ENCODE results near the gene RARG.

DNA sequence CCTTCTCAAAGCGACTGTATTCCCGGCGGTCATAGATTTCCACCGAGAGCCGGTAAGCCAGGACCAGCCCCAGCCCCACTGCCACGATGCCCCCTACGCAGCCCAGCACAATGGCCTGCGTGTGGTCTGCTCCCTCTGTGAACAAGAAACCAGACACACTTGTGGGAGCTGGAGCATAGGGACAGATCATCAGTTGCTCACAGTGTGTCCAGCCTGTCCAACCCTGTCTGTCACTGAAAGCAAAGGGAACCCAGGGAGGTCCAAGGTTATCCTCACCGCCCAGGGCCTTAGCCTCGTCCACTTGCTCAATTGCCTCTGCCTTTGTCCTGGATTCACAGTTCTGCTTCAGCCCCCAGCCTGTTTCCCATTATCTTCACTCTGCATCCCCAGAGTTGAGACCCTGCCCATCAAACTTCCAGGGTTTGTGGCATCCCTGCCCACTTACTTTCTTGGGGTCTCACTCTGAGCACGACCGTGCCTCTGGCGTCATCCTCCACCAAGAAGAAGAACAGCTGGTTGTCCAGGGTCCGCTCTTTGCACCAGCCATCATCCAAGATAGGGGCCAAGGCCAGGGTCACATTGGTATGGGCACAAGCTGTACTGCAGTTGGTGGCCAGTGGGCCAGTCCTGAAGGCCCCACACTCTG lies 40.0 kb downstream of the RARG start:
- no peak for TF ChIP-seq POLR2A (IDR thresholded peaks at IDR 0.05)
- TF ChIP-seq, protein P1, sequence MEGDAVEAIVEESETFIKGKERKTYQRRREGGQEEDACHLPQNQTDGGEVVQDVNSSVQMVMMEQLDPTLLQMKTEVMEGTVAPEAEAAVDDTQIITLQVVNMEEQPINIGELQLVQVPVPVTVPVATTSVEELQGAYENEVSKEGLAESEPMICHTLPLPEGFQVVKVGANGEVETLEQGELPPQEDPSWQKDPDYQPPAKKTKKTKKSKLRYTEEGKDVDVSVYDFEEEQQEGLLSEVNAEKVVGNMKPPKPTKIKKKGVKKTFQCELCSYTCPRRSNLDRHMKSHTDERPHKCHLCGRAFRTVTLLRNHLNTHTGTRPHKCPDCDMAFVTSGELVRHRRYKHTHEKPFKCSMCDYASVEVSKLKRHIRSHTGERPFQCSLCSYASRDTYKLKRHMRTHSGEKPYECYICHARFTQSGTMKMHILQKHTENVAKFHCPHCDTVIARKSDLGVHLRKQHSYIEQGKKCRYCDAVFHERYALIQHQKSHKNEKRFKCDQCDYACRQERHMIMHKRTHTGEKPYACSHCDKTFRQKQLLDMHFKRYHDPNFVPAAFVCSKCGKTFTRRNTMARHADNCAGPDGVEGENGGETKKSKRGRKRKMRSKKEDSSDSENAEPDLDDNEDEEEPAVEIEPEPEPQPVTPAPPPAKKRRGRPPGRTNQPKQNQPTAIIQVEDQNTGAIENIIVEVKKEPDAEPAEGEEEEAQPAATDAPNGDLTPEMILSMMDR (IDR thresholded peaks at IDR 0.05): no peak
